ENCODE data around the gene SCN2B. TPM values are rescaled to one million over a fixed set of nuclear protein-coding genes. Genes with fewer than 3 reads are reported as not detected.
A peak's percentile ranks its signal among the peaks of the same experiment; 100 is the strongest.

Gene SCN2B
- total RNA-seq, 1 experiment from 2014 or later, result not detected

GRCh38 chr11:118212781-118213191 lies 36.3 kb upstream of the SCN2B start:
- Histone ChIP-seq H3K4me3 (ENCODE audit: low read length) (no peak overlapping the region), H2AFZ (ENCODE audit: low read length) (no peak overlapping the region), H3K4me2 (ENCODE audit: low read depth, low read length, poor library complexity, severe bottlenecking) (peak overlapping the region; percentile 78), H3K36me3 (ENCODE audit: insufficient read depth, low read length) (no peaks in the 10 kb centered on the region), H3K9ac (ENCODE audit: low read length) (peak overlapping the region; percentile 64), H3K4me1 (ENCODE audit: low read length) (peaks cover 76% of the 10 kb centered on the region), H4K20me1 (ENCODE audit: insufficient read depth, low read depth, low read length) (no peaks in the 10 kb centered on the region), H3K9me3 (ENCODE audit: low read length) (no peaks in the 10 kb centered on the region), H3K9me2 (replicated peaks; ENCODE audit: insufficient read depth, low read length) (no peaks in the 10 kb centered on the region), H3K27me3 (ENCODE audit: low read length) (no peaks in the 10 kb centered on the region), H3K79me2 (ENCODE audit: low read length) (no peaks in the 10 kb centered on the region), H3K27ac (ENCODE audit: low read length) (peak overlapping the region; percentile 99)
- no peak for DNase-seq

- H3K9ac ChIP-seq (ENCODE audit: low read length), result peak overlapping the region; percentile 11; the same call in 1 of the 2 replicates
- H3K9me3 ChIP-seq (ENCODE audit: low read length), result no peaks in the 10 kb centered on the region
- H3K36me3 ChIP-seq (ENCODE audit: insufficient read depth, low read length), result no peaks in the 10 kb centered on the region
- H3K27ac ChIP-seq (ENCODE audit: low read length), result peak overlapping the region; percentile 99
- H3K4me2 ChIP-seq (ENCODE audit: low read depth, low read length, poor library complexity, severe bottlenecking), result peak overlapping the region; percentile 78
- no peak overlapping the region for H3K4me3 ChIP-seq (ENCODE audit: low read length)
- no peak overlapping the region for H2AFZ ChIP-seq (ENCODE audit: low read length)
- H4K20me1 ChIP-seq (ENCODE audit: insufficient read depth, low read depth, low read length), result no peaks in the 10 kb centered on the region
- H3K9me2 ChIP-seq (replicated peaks; ENCODE audit: insufficient read depth, low read length), result no peaks in the 10 kb centered on the region
- H3K27me3 ChIP-seq (ENCODE audit: low read length), result no peaks in the 10 kb centered on the region
- no peaks in the 10 kb centered on the region for H3K79me2 ChIP-seq (ENCODE audit: low read length)
- peaks cover 70% of the 10 kb centered on the region for H3K4me1 ChIP-seq (ENCODE audit: low read length)
- DNase-seq, result peak; percentile 62
Observed at GRCh38 chr11:118212131-118212725, 35.8 kb upstream of the SCN2B start.

- H3K79me2 ChIP-seq (ENCODE audit: low read length), result no peaks in the 10 kb centered on the region
- no peaks in the 10 kb centered on the region for H3K9me2 ChIP-seq (replicated peaks; ENCODE audit: insufficient read depth, low read length)
- no peak overlapping the region for H2AFZ ChIP-seq (ENCODE audit: low read length)
- peak overlapping the region; percentile 99 for H3K27ac ChIP-seq (ENCODE audit: low read length)
- H3K36me3 ChIP-seq (ENCODE audit: insufficient read depth, low read length), result no peaks in the 10 kb centered on the region
- DNase-seq, result no peak
- no peaks in the 10 kb centered on the region for H3K9me3 ChIP-seq (ENCODE audit: low read length)
- no peaks in the 10 kb centered on the region for H3K27me3 ChIP-seq (ENCODE audit: low read length)
- H3K4me1 ChIP-seq (ENCODE audit: low read length), result peaks cover 68% of the 10 kb centered on the region
- no peaks in the 10 kb centered on the region for H4K20me1 ChIP-seq (ENCODE audit: insufficient read depth, low read depth, low read length)
- peak overlapping the region; percentile 78 for H3K4me2 ChIP-seq (ENCODE audit: low read depth, low read length, poor library complexity, severe bottlenecking)
- peak overlapping the region; percentile 41 for H3K9ac ChIP-seq (ENCODE audit: low read length)
- peak overlapping the region; percentile 6; the same call in 1 of the 2 replicates for H3K4me3 ChIP-seq (ENCODE audit: low read length)
Observed at GRCh38 chr11:118211006-118211405, 34.6 kb upstream of the SCN2B start.

GRCh38 chr11:118210323-118210722 lies 33.9 kb upstream of the SCN2B start:
- H3K79me2 ChIP-seq (ENCODE audit: low read length), result no peaks in the 10 kb centered on the region
- DNase-seq, result no peak
- H4K20me1 ChIP-seq (ENCODE audit: insufficient read depth, low read depth, low read length), result no peaks in the 10 kb centered on the region
- peaks cover 62% of the 10 kb centered on the region for H3K4me1 ChIP-seq (ENCODE audit: low read length)
- peak overlapping the region; percentile 99 for H3K27ac ChIP-seq (ENCODE audit: low read length)
- H2AFZ ChIP-seq (ENCODE audit: low read length), result no peak overlapping the region
- H3K4me2 ChIP-seq (ENCODE audit: low read depth, low read length, poor library complexity, severe bottlenecking), result peak overlapping the region; percentile 78
- no peaks in the 10 kb centered on the region for H3K9me2 ChIP-seq (replicated peaks; ENCODE audit: insufficient read depth, low read length)
- no peaks in the 10 kb centered on the region for H3K9me3 ChIP-seq (ENCODE audit: low read length)
- H3K36me3 ChIP-seq (ENCODE audit: insufficient read depth, low read length), result no peaks in the 10 kb centered on the region
- H3K4me3 ChIP-seq (ENCODE audit: low read length), result no peak overlapping the region
- no peak overlapping the region for H3K9ac ChIP-seq (ENCODE audit: low read length)
- H3K27me3 ChIP-seq (ENCODE audit: low read length), result no peaks in the 10 kb centered on the region

- no peak overlapping the region for H3K9ac ChIP-seq (ENCODE audit: low read length)
- no peak overlapping the region for H3K4me3 ChIP-seq (ENCODE audit: low read length)
- no peaks in the 10 kb centered on the region for H3K79me2 ChIP-seq (ENCODE audit: low read length)
- H3K27ac ChIP-seq (ENCODE audit: low read length), result peak overlapping the region; percentile 18; the same call in 1 of the 2 replicates
- no peaks in the 10 kb centered on the region for H3K36me3 ChIP-seq (ENCODE audit: insufficient read depth, low read length)
- H3K27me3 ChIP-seq (ENCODE audit: low read length), result no peaks in the 10 kb centered on the region
- no peaks in the 10 kb centered on the region for H3K9me2 ChIP-seq (replicated peaks; ENCODE audit: insufficient read depth, low read length)
- no peak overlapping the region for H3K4me2 ChIP-seq (ENCODE audit: low read depth, low read length, poor library complexity, severe bottlenecking)
- peaks cover 49% of the 10 kb centered on the region for H3K4me1 ChIP-seq (ENCODE audit: low read length)
- DNase-seq, result no peak
- no peaks in the 10 kb centered on the region for H3K9me3 ChIP-seq (ENCODE audit: low read length)
- no peak overlapping the region for H2AFZ ChIP-seq (ENCODE audit: low read length)
- H4K20me1 ChIP-seq (ENCODE audit: insufficient read depth, low read depth, low read length), result no peaks in the 10 kb centered on the region
Observed at GRCh38 chr11:118209033-118209432, 32.6 kb upstream of the SCN2B start.

GRCh38 chr11:118207079-118207478 lies 30.6 kb upstream of the SCN2B start:
- H4K20me1 ChIP-seq (ENCODE audit: insufficient read depth, low read depth, low read length), result no peaks in the 10 kb centered on the region
- peaks cover 33% of the 10 kb centered on the region for H3K4me1 ChIP-seq (ENCODE audit: low read length)
- H2AFZ ChIP-seq (ENCODE audit: low read length), result no peak overlapping the region
- no peaks in the 10 kb centered on the region for H3K9me2 ChIP-seq (replicated peaks; ENCODE audit: insufficient read depth, low read length)
- H3K27me3 ChIP-seq (ENCODE audit: low read length), result no peaks in the 10 kb centered on the region
- H3K9ac ChIP-seq (ENCODE audit: low read length), result no peak overlapping the region
- DNase-seq, result no peak
- no peak overlapping the region for H3K4me2 ChIP-seq (ENCODE audit: low read depth, low read length, poor library complexity, severe bottlenecking)
- H3K4me3 ChIP-seq (ENCODE audit: low read length), result no peak overlapping the region
- no peaks in the 10 kb centered on the region for H3K79me2 ChIP-seq (ENCODE audit: low read length)
- H3K27ac ChIP-seq (ENCODE audit: low read length), result peak overlapping the region; percentile 68; the same call in 1 of the 2 replicates
- no peaks in the 10 kb centered on the region for H3K36me3 ChIP-seq (ENCODE audit: insufficient read depth, low read length)
- H3K9me3 ChIP-seq (ENCODE audit: low read length), result no peaks in the 10 kb centered on the region

- no peak for DNase-seq
- Histone ChIP-seq H2AFZ (ENCODE audit: low read length) (0 out of 2 replicates have a peak overlapping the region, but pooled peaks have one; percentile 21), H3K27me3 (ENCODE audit: low read length) (no peaks in the 10 kb centered on the region), H3K4me2 (ENCODE audit: low read depth, low read length, poor library complexity, severe bottlenecking) (peak overlapping the region; percentile 23), H3K27ac (ENCODE audit: low read length) (peak overlapping the region; percentile 68), H4K20me1 (ENCODE audit: insufficient read depth, low read depth, low read length) (no peaks in the 10 kb centered on the region), H3K36me3 (ENCODE audit: insufficient read depth, low read length) (no peaks in the 10 kb centered on the region), H3K79me2 (ENCODE audit: low read length) (no peaks in the 10 kb centered on the region), H3K9ac (ENCODE audit: low read length) (no peak overlapping the region; the same call in 1 of the 2 replicates), H3K4me1 (ENCODE audit: low read length) (peaks cover 27% of the 10 kb centered on the region), H3K9me2 (replicated peaks; ENCODE audit: insufficient read depth, low read length) (no peaks in the 10 kb centered on the region), H3K4me3 (ENCODE audit: low read length) (no peak overlapping the region), H3K9me3 (ENCODE audit: low read length) (no peaks in the 10 kb centered on the region)
Observed at GRCh38 chr11:118206391-118207031, 30.1 kb upstream of the SCN2B start.

GRCh38 chr11:118205606-118206378 lies 29.4 kb upstream of the SCN2B start:
- peak overlapping the region; percentile 23 for H3K4me2 ChIP-seq (ENCODE audit: low read depth, low read length, poor library complexity, severe bottlenecking)
- H3K9ac ChIP-seq (ENCODE audit: low read length), result no peak overlapping the region
- H3K36me3 ChIP-seq (ENCODE audit: insufficient read depth, low read length), result no peaks in the 10 kb centered on the region

More at GRCh38 chr11:118205606-118206378, 29.4 kb upstream of the SCN2B start:
- H3K4me1 ChIP-seq (ENCODE audit: low read length), result peaks cover 20% of the 10 kb centered on the region
- 0 out of 2 replicates have a peak overlapping the region, but pooled peaks have one; percentile 21 for H2AFZ ChIP-seq (ENCODE audit: low read length)
- H3K79me2 ChIP-seq (ENCODE audit: low read length), result no peaks in the 10 kb centered on the region
- no peak for DNase-seq
- no peaks in the 10 kb centered on the region for H3K9me2 ChIP-seq (replicated peaks; ENCODE audit: insufficient read depth, low read length)
- H3K27ac ChIP-seq (ENCODE audit: low read length), result peak overlapping the region; percentile 68
- H4K20me1 ChIP-seq (ENCODE audit: insufficient read depth, low read depth, low read length), result no peaks in the 10 kb centered on the region
- no peaks in the 10 kb centered on the region for H3K9me3 ChIP-seq (ENCODE audit: low read length)
- no peak overlapping the region for H3K4me3 ChIP-seq (ENCODE audit: low read length)
- H3K27me3 ChIP-seq (ENCODE audit: low read length), result no peaks in the 10 kb centered on the region
